Keratinocyte (primary cell): ENCODE results near the gene PARP14. TPM values are rescaled to one million over a fixed set of nuclear protein-coding genes. Genes with fewer than 3 reads are reported as not detected.

Experiments used
- DNase-seq: peaks from one replicate; pipeline ENCODE4 v3.0.0-alpha.2; 2011; ENCODE audit warnings: low read depth, missing footprints, low spot score
- FAIRE-seq: peaks from 2 replicates; lab custom pipeline; 2011; peaks lifted over from hg19 to GRCh38; lab: Jason Lieb, UNC
- H2AFZ ChIP-seq: 2 replicates; pipeline ENCODE4 v1.6.0; 2012; ENCODE audit warnings: low read length, control low read depth, inconsistent platforms; ENCODE audit not compliant: control insufficient read depth
- H3K27ac ChIP-seq: 2 replicates; pipeline ENCODE4 v1.5.1; 2011; ENCODE audit warnings: low read length; ENCODE audit not compliant: control insufficient read depth, insufficient read depth
- H3K27me3 ChIP-seq: 3 replicates; pipeline ENCODE4 v1.6.0; 2011; ENCODE audit warnings: low read length; ENCODE audit not compliant: control insufficient read depth, insufficient read depth; ENCODE audit errors: extremely low read depth
- H3K36me3 ChIP-seq, 2 experiments: 2 replicates in 1 of 2; 3 replicates in 1 of 2; pipeline ENCODE4 v1.5.1; 2011; ENCODE audit warnings: low read length in 2 of 2, mild to moderate bottlenecking in 1 of 2; ENCODE audit not compliant: control insufficient read depth in 2 of 2, insufficient read depth in 2 of 2; ENCODE audit errors: extremely low read depth in 1 of 2
- H3K4me1 ChIP-seq: 3 replicates; pipeline ENCODE4 v1.5.1; 2011; ENCODE audit warnings: low read length; ENCODE audit not compliant: control insufficient read depth, insufficient read depth; ENCODE audit errors: extremely low read depth
- H3K4me2 ChIP-seq: 3 replicates; pipeline ENCODE4 v1.6.0; 2011; ENCODE audit warnings: low read depth, low read length; ENCODE audit not compliant: control insufficient read depth, insufficient read depth; ENCODE audit errors: extremely low read depth
- H3K4me3 ChIP-seq, 3 experiments: fragments of 200-600 bp in 1 of 3; sonication (generic) in 1 of 3; 2 replicates in 2 of 3; 3 replicates in 1 of 3; pipeline ENCODE4 v1.5.1; 2011 to 2016; ENCODE audit warnings: low read length in 3 of 3, mild to moderate bottlenecking in 3 of 3, control low read depth in 2 of 3, inconsistent platforms in 1 of 3, low read depth in 1 of 3, mixed read lengths in 1 of 3, mixed run types in 1 of 3, moderate library complexity in 1 of 3; ENCODE audit not compliant: control insufficient read depth in 2 of 3, insufficient read depth in 2 of 3; ENCODE audit errors: extremely low read depth in 1 of 3
- H3K79me2 ChIP-seq: 2 replicates; pipeline ENCODE4 v1.6.0; 2012; ENCODE audit warnings: low read length; ENCODE audit not compliant: control insufficient read depth, insufficient read depth
- H3K9ac ChIP-seq: 3 replicates; pipeline ENCODE4 v1.6.0; 2011; ENCODE audit warnings: low read length; ENCODE audit not compliant: control insufficient read depth, insufficient read depth; ENCODE audit errors: extremely low read depth
- H3K9me1 ChIP-seq: 3 replicates; pipeline ENCODE4 v1.6.0; 2011; ENCODE audit warnings: low read length; ENCODE audit not compliant: control insufficient read depth, insufficient read depth; ENCODE audit errors: extremely low read depth
- H3K9me3 ChIP-seq: 2 replicates; pipeline ENCODE4 v1.5.1; 2012; ENCODE audit warnings: low read depth, low read length; ENCODE audit not compliant: control insufficient read depth
- H4K20me1 ChIP-seq: 3 replicates; pipeline ENCODE4 v1.6.0; 2011; ENCODE audit warnings: low read length; ENCODE audit not compliant: control insufficient read depth, insufficient read depth; ENCODE audit errors: extremely low read depth
- EZH2 ChIP-seq: IDR thresholded peaks from one replicate; pipeline ENCODE4 v1.6.1; 2012; ENCODE audit warnings: inconsistent platforms, mild to moderate bottlenecking, low read length, moderate library complexity
- dilution Hi-C: fragments of 300-500 bp; cut with MboI; formaldehyde crosslinking; loops from one replicate; pipeline ENCODE4 v1.7.0; 2020; ENCODE audit warnings: low sequenced_read_pairs; ENCODE audit not compliant: extremely low pct_ligation_motif_present
- polyA plus RNA-seq, 5 experiments: library from polyadenylated mRNA; depleted of rRNA in 3 of 5; stranded (reverse) in 3 of 5; stranded (forward) in 1 of 5; unstranded in 1 of 5; fragments of >200 nt; gene quantifications; 1 replicate in 1 of 5; 2 replicates in 3 of 5; 3 replicates in 1 of 5; pipeline versions ENCODE4 v1.2.1 to v1.2.3, GENCODE V29; 2011 to 2012; ENCODE audit warnings: missing spikeins in 2 of 5, low read depth in 1 of 5, low replicate concordance in 1 of 5
- TF ChIP-seq, protein P1 (sequence below), 3 experiments: IDR thresholded peaks in 1 of 3; conservative IDR thresholded peaks in 1 of 3; optimal IDR thresholded peaks in 1 of 3; 2 replicates in 2 of 3; 3 replicates in 1 of 3; pipeline versions ENCODE3 to v1.5.1; 2011; ENCODE audit warnings: low read length in 3 of 3, mild to moderate bottlenecking in 3 of 3, moderate library complexity in 2 of 3, control low read depth in 1 of 3, inconsistent platforms in 1 of 3; ENCODE audit not compliant: insufficient read depth in 2 of 3; ENCODE audit errors: extremely low read depth in 1 of 3

The PARP14 gene
- polyA plus RNA-seq, 1 donor (not counting 4 experiments of a cell fraction or from before 2014, with no cell fraction given), result 25.7 TPM

DNA sequence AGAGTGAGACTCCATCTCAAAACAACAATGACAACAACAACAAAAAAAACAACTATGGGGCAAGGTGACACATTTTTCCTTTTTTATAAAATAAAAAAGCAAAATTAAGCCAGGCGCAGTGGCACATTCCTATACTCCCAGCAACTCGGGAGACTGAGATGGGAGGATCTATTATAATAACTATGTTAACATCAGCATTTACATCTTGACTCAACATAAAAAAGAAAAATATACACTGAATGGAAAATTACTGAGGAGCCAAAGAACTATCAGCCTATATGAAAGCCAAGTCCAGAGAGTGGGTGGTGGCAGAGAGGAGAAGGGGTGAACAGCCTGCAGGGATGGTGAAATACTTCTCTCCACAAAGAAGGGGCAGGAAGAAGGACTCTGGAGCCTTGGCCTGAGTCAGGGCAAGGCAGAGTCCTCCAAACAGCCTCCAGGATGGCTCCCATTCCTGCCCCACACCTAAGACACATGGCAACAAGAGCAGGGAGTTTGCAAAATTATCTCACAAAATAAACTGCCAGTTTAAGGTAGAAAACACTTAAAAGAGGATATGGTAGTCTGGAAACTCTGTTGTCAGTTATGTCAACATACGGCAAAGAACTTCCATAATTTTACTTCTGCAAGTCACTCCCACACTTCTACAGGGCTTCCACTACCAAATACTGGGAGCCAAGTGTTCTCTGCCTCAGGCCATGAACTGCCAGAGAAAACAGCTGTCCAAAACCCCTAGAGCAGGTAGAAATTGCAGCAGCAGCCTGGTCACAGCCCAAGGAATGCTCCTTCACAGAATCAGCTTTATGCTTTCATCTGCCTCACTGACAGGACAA, 87.1 kb downstream of the PARP14 start:
- no peaks in the 10 kb centered on the region for H3K27me3 ChIP-seq
- no peak overlapping the region for H3K27ac ChIP-seq
- no peak overlapping the region for H2AFZ ChIP-seq
- H3K4me2 ChIP-seq, result no peak overlapping the region
- H3K4me1 ChIP-seq, result no peaks in the 10 kb centered on the region
- H3K9me1 ChIP-seq, result no peaks in the 10 kb centered on the region
- no peaks in the 10 kb centered on the region for H3K9me3 ChIP-seq
- H3K4me3 ChIP-seq, result no peak overlapping the region
- H3K36me3 ChIP-seq, result peaks cover 0 to 2% of the 10 kb centered on the region in 2 experiments
- TF ChIP-seq EZH2, result no peak
- TF ChIP-seq, protein P1, sequence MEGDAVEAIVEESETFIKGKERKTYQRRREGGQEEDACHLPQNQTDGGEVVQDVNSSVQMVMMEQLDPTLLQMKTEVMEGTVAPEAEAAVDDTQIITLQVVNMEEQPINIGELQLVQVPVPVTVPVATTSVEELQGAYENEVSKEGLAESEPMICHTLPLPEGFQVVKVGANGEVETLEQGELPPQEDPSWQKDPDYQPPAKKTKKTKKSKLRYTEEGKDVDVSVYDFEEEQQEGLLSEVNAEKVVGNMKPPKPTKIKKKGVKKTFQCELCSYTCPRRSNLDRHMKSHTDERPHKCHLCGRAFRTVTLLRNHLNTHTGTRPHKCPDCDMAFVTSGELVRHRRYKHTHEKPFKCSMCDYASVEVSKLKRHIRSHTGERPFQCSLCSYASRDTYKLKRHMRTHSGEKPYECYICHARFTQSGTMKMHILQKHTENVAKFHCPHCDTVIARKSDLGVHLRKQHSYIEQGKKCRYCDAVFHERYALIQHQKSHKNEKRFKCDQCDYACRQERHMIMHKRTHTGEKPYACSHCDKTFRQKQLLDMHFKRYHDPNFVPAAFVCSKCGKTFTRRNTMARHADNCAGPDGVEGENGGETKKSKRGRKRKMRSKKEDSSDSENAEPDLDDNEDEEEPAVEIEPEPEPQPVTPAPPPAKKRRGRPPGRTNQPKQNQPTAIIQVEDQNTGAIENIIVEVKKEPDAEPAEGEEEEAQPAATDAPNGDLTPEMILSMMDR (optimal IDR thresholded peaks at IDR 0.05 in 1 of 3, IDR thresholded peaks at IDR 0.05 in 1 of 3, conservative IDR thresholded peaks at IDR 0.05 in 1 of 3; ENCODE audit: extremely low read depth in 1 of 3, insufficient read depth in 2 of 3, low read length in 3 of 3), result no peak
- DNase-seq, result no peak
- H3K79me2 ChIP-seq, result no peaks in the 10 kb centered on the region
- H3K9ac ChIP-seq, result no peak overlapping the region
- FAIRE-seq, result no peak
- dilution Hi-C loops, result no loop called here
- H4K20me1 ChIP-seq, result no peaks in the 10 kb centered on the region

DNA sequence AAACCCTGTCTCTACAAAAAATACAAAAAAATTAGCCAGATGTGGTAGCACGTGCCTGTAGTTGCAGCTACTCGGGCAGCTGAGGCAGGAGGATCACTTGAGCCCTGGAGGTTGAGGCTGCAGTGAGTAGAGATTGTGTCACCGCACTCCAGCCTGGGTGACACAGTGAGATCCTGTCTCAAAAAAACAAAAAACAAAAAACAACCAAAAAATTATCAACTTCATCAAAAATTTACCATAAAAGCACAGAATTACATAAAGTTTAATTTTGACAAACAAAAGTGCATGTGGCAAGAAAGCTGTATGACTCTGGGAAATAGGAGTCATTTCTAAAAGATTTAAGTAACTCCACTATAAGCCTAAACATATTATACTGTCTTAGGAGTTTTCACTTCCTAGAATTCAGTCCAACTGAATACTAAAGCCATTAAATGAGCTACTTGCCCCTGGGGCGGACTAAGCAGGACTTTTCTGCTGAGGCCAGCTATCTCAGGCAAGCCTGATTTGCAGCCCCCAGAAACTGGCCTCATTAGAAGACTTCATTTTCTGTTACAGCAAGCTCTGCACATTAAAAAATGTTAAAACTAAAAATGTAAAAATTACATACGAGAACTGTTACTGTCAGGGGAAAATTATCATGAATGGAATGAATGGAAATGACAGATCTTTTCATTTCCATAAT, 90.0 kb downstream of the PARP14 start:
- no peaks in the 10 kb centered on the region for H3K9me3 ChIP-seq
- TF ChIP-seq, protein P1 (optimal IDR thresholded peaks at IDR 0.05 in 1 of 3, IDR thresholded peaks at IDR 0.05 in 1 of 3, conservative IDR thresholded peaks at IDR 0.05 in 1 of 3; ENCODE audit: extremely low read depth in 1 of 3, insufficient read depth in 2 of 3, low read length in 3 of 3), result no peak
- TF ChIP-seq EZH2, result no peak
- peaks cover 0 to 2% of the 10 kb centered on the region in 2 experiments for H3K36me3 ChIP-seq
- H3K9ac ChIP-seq, result no peak overlapping the region
- H3K4me3 ChIP-seq, result no peak overlapping the region
- dilution Hi-C loops, result no loop called here
- no peaks in the 10 kb centered on the region for H3K9me1 ChIP-seq
- H3K27me3 ChIP-seq, result no peaks in the 10 kb centered on the region
- H3K4me2 ChIP-seq, result no peak overlapping the region
- no peaks in the 10 kb centered on the region for H3K79me2 ChIP-seq
- H3K4me1 ChIP-seq, result no peaks in the 10 kb centered on the region
- FAIRE-seq, result no peak
- H3K27ac ChIP-seq, result no peak overlapping the region
- H2AFZ ChIP-seq, result no peak overlapping the region
- DNase-seq, result no peak
- no peaks in the 10 kb centered on the region for H4K20me1 ChIP-seq
